ENCODE results near the gene C1orf141.

DNA sequence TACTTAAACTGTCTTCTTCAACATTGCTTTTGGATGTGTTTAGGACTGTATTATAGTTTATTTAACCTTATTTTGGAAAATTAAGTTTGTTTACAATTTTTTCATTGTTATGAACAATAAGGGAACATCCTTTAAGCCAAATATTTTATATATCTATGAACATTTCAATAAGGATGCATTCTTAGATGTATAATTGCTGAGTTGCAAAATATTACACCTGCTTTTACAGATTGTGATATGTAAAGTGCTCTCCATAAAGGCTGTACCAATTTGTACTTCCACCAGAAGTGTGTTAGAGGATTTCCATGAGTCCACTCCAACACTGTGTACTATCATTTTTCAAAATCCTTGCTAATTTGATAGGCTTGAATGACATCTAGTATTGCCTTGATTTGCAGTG is 39.2 kb upstream of the C1orf141 start:
- TF ChIP-seq POLR2A (IDR thresholded peaks at IDR 0.05; ENCODE audit: low read depth) (no peak), EP300 (IDR thresholded peaks at IDR 0.05) (no peak)
- TF ChIP-seq, protein P1, sequence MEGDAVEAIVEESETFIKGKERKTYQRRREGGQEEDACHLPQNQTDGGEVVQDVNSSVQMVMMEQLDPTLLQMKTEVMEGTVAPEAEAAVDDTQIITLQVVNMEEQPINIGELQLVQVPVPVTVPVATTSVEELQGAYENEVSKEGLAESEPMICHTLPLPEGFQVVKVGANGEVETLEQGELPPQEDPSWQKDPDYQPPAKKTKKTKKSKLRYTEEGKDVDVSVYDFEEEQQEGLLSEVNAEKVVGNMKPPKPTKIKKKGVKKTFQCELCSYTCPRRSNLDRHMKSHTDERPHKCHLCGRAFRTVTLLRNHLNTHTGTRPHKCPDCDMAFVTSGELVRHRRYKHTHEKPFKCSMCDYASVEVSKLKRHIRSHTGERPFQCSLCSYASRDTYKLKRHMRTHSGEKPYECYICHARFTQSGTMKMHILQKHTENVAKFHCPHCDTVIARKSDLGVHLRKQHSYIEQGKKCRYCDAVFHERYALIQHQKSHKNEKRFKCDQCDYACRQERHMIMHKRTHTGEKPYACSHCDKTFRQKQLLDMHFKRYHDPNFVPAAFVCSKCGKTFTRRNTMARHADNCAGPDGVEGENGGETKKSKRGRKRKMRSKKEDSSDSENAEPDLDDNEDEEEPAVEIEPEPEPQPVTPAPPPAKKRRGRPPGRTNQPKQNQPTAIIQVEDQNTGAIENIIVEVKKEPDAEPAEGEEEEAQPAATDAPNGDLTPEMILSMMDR (IDR thresholded peaks at IDR 0.05): no peak
